Pancreas (tissue), 10 donors: Measurements from ENCODE around the gene TLE2. TPM values are rescaled to one million over a fixed set of nuclear protein-coding genes. Genes with fewer than 3 reads are reported as not detected.
"Not testable (repeated sequence)": the region's sequence is repeated elsewhere in the genome, so short reads cannot be mapped to it uniquely, and the experiment has no call there.

Experiments
- ATAC-seq, 4 donors: fragments of 200-7000 bp; cut with Tn5 transposase; one replicate each; pipeline versions ENCODE4 v1.8.0 to v1.9.1; 2020; ENCODE audit warnings: mild to moderate bottlenecking in 4 of 4, moderate library complexity in 4 of 4
- DNase-seq, 6 donors: peaks; one replicate each; pipeline ENCODE4 v3.0.0-alpha.2; 2020
- FAIRE-seq: peaks from 2 replicates; lab custom pipeline; 2012; peaks lifted over from hg19 to GRCh38; lab: Jason Lieb, UNC
- H3K27ac ChIP-seq, 4 donors: fragments of 200-600 bp; sonication (generic); 1 replicate in 3 of 4; 2 replicates in 1 of 4; pipeline versions ENCODE4 v1.5.0 to v1.8.0; 2020
- H3K27me3 ChIP-seq, 4 donors: fragments of 200-600 bp; one replicate each; pipeline ENCODE4 v1.8.0; 2021
- H3K36me3 ChIP-seq, 3 donors: fragments of 200-600 bp; sonication (generic) in 1 of 3; one replicate each; pipeline versions ENCODE4 v1.5.0 to v1.8.0; 2020 to 2021
- H3K4me1 ChIP-seq, 3 donors: fragments of 200-600 bp; one replicate each; pipeline ENCODE4 v1.8.0; 2021
- H3K4me3 ChIP-seq, 4 donors: fragments of 200-600 bp; sonication (generic) in 2 of 4; one replicate each; pipeline versions ENCODE4 v1.5.0 to v1.8.0; 2020 to 2021
- H3K9me3 ChIP-seq, 4 donors: fragments of 200-600 bp; one replicate each; pipeline ENCODE4 v1.8.0; 2021
- CTCF ChIP-seq, 4 donors: fragments of 200-600 bp; sonication (generic) in 3 of 4; IDR thresholded peaks; one replicate each; pipeline versions ENCODE4 v1.5.0 to v1.8.0; 2021; ENCODE audit warnings: antibody characterized with exemption in 4 of 4
- WGBS, 2 donors: extraction: QIAGEN DNeasy Blood & Tissue Kit; methylation state at CpG; one replicate each; pipeline ENCODE4 v1.1.7; 2013; 5-methylcytosine and 5-hydroxymethylcytosine counted together
- intact Hi-C, 3 donors: fragments of 100-400 bp; cut with DNase I; formaldehyde crosslinking; loops; one replicate each; pipeline versions ENCODE4 v1.11.1 to v1.14.2; 2022
- polyA plus RNA-seq, 2 donors: library from polyadenylated mRNA; stranded (reverse); fragments of 200-250 nt; gene quantifications; one replicate each; pipeline ENCODE4 v1.2.3, GENCODE V29; 2013
- total RNA-seq, 6 donors: library from RNA; stranded (reverse); fragmentation: NEBNext Ultra II Directional in 4 of 6; extraction: Animal tissue kit (Norgen Biotek cat#: 25700) in 4 of 6; gene quantifications; one replicate each; pipeline versions ENCODE4 v1.2.1 to v1.2.4, GENCODE V29; 2021 to 2023
- donor health status: healthy with polysubstance abuse.
- donor health status: DM: no; HTN: no; CAD: no; lungs with moderate emphysema.
- donor health status: DM: no; HTN: no; CAD: no.
- donor health status: control.
- donor health status: control.
- donor health status: Bipolar disorder and iron deficiency.
- donor health status: DM: yes; HTN: yes; CAD: no.
- donor health status: DM: no; HTN: no; CAD: no.
- donor health status: DM: no; HTN: no; CAD: no.
- donor health status: DM: yes; HTN: yes; CAD: no.

Gene TLE2
- total and polyA plus RNA-seq, 8 donors: 16.4 to 81.9 (median 23.3) TPM

GRCh38 chr19:3013263-3013725 is 15.8 kb downstream of the TLE2 start:
- no peak for TF ChIP-seq CTCF (IDR thresholded peaks at IDR 0.05)
- WGBS, 2 donors: 19 to 22% methylated on average over 7 of the region's 7 CpGs
- intact Hi-C loops: no loop called here
- ATAC-seq (peak; percentile 56 to 86 (median 71)), FAIRE-seq (no peak), DNase-seq (no peak)
- Histone ChIP-seq H3K27ac (peak overlapping the region in 2 of 4 donors; percentile 28 to 71), H3K4me1 (peaks cover 0 to 4% (median 0%) of the 10 kb centered on the region in 3 donors), H3K9me3 (no peaks in the 10 kb centered on the region), H3K27me3 (no peaks in the 10 kb centered on the region), H3K36me3 (peaks cover 0 to 7% (median 4%) of the 10 kb centered on the region in 3 donors), H3K4me3 (no peak overlapping the region)

DNA sequence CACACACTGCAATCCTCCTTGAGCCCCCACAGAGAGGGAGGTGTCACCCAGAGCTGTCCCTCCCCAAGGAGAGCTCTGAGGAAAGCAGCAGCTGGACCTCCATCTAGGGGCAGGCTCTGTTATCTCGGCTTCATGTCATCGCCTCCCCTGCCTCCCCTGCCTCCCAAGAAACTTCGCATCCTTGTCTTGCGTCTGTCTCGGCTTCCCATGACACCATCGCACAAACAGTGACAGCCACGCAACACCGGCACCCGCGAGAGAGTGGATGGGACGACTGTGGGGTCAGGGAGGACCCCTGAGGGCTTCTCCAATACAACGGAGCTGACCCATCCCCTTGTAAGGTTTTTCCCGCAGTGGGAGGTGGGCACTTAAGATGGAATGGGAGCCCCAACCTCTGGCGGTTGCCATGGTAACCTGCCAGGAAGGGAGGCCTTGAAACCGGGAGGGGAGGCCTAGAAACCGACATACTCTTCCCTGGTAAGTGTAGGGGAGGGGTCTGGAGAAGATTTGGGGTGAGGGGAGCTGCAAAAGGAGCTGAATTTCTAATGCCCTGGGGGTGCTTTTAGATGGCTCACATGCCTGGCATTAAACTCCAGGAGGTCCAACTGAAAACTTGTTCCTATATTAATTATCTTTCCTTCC is 16.3 kb downstream of the TLE2 start:
- Histone ChIP-seq H3K27ac (peak overlapping the region in 3 of 4 donors; percentile 28 to 71 (median 38)), H3K27me3 (no peaks in the 10 kb centered on the region), H3K4me1 (peaks cover 0 to 4% (median 0%) of the 10 kb centered on the region in 3 donors), H3K4me3 (no peak overlapping the region), H3K36me3 (peaks cover 0 to 7% (median 4%) of the 10 kb centered on the region in 3 donors), H3K9me3 (no peaks in the 10 kb centered on the region)
- ATAC-seq (peak in 2 of 4 donors; percentile 12 to 27), DNase-seq (no peak), FAIRE-seq (no peak)
- no peak for TF ChIP-seq CTCF (IDR thresholded peaks at IDR 0.05)
- WGBS, 2 donors: 71 to 72% methylated on average over 16 of the region's 16 CpGs
- intact Hi-C loops: no loop called here

DNA sequence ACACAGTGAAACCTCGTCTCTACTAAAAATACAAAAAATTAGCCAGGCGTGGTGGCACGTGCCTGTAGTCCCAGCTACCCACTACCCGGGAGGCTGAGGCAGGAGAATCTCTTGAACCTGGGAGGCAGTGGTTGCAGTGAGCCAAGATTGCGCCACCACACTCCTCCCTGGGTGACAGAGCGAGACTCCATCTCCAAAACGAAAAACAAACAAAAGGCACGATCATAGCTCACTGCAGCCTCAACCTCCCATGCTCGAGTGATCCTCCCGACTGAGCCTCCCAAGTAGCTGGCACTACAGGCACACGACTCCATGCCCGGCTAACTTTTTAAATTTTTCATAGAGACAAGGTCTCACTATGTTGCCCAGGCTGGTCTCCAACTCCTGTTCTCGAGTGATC is 17.0 kb downstream of the TLE2 start:
- FAIRE-seq, H3K36me3 ChIP-seq, H3K9me3 ChIP-seq, DNase-seq, H3K4me3 ChIP-seq, H3K27me3 ChIP-seq, H3K4me1 ChIP-seq, intact Hi-C loops, ATAC-seq: not testable (repeated sequence)
- peak overlapping the region in 1 of 4 donors; percentile 38 for H3K27ac ChIP-seq
- WGBS, 2 donors: 84 to 90% methylated on average over 13 of the region's 13 CpGs

DNA sequence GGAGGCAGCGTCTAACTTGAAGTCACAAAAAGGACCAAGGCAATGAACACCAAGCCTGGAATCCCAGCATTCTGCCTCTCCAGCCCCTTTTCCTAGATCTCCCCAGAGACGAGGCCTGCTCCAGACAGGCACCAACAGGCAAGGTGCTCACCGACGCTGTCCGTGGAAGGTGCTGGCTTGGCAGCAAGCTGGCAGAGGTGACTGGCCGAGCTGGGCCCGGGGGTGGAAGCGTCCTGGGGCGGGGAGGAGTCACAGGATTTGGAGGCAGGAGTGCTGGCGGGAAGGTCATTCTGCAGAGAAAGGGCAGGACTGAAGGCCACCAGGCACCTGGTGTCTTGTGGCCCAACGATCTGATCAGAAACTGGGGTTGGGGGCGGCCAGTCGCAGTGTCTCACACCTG is 18.2 kb downstream of the TLE2 start:
- Histone ChIP-seq H3K27ac (no peak overlapping the region), H3K27me3 (no peaks in the 10 kb centered on the region), H3K9me3 (no peaks in the 10 kb centered on the region), H3K36me3 (peaks cover 0 to 7% (median 4%) of the 10 kb centered on the region in 3 donors), H3K4me1 (peaks cover 0 to 4% (median 0%) of the 10 kb centered on the region in 3 donors), H3K4me3 (no peak overlapping the region)
- intact Hi-C loops: no loop called here
- FAIRE-seq (no peak), DNase-seq (no peak), ATAC-seq (no peak)
- WGBS, 2 donors: 91 to 94% methylated on average over 13 of the region's 13 CpGs
- TF ChIP-seq CTCF (IDR thresholded peaks at IDR 0.05): no peak

GRCh38 chr19:3008994-3009393 is 20.1 kb downstream of the TLE2 start:
- no peak for ATAC-seq
- intact Hi-C loops: no loop called here
- Histone ChIP-seq H3K36me3 (peaks cover 0 to 11% (median 7%) of the 10 kb centered on the region in 3 donors), H3K4me1 (peaks cover 0 to 4% (median 0%) of the 10 kb centered on the region in 3 donors), H3K27me3 (no peaks in the 10 kb centered on the region), H3K27ac (no peak overlapping the region), H3K4me3 (no peak overlapping the region), H3K9me3 (no peaks in the 10 kb centered on the region)
- TF ChIP-seq CTCF (IDR thresholded peaks at IDR 0.05): no peak
- FAIRE-seq: no peak
- 90 to 93% methylated on average over 6 of the region's 6 CpGs for WGBS, 2 donors
- no peak for DNase-seq
